ENCODE data around the gene SRA1. TPM values are rescaled to one million over a fixed set of nuclear protein-coding genes. Genes with fewer than 3 reads are reported as not detected.
A peak's percentile ranks its signal among the peaks of the same experiment; 100 is the strongest.

The SRA1 gene
- total and polyA plus RNA-seq, 2 of the 4 experiments (the other 2 are of a cell fraction), result 52.9 to 54.8 TPM

DNA sequence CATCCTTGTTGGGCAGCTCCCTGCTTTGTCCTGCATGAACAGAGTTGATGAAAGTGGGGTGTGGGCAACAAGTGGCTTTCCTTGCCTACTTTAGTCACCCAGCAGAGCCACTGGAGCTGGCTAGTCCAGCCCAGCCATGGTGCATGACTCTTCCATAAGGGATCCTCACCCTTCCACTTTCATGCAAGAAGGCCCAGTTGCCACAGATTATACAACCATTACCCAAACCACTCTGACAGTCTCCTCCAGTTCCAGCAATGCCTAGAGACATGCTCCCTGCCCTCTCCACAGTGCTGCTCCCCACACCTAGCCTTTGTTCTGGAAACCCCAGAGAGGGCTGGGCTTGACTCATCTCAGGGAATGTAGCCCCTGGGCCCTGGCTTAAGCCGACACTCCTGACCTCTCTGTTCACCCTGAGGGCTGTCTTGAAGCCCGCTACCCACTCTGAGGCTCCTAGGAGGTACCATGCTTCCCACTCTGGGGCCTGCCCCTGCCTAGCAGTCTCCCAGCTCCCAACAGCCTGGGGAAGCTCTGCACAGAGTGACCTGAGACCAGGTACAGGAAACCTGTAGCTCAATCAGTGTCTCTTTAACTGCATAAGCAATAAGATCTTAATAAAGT is 11.3 kb upstream of the SRA1 start:
- Histone ChIP-seq H3K9me1 (ENCODE audit: insufficient read depth, low read length) (peaks cover 17% of the 10 kb centered on the region), H3K4ac (ENCODE audit: low read depth, low read length) (no peak overlapping the region), H3K9me3 (ENCODE audit: control insufficient read depth, insufficient read depth, low read length) (no peaks in the 10 kb centered on the region), H3K56ac (ENCODE audit: extremely low read depth, insufficient read depth, low read length) (no peak overlapping the region), H4K91ac (ENCODE audit: insufficient read depth, low read depth, low read length) (no peak overlapping the region), H3K79me1 (ENCODE audit: low read depth in 1 of 2, low read length in 2 of 2) (peaks cover 23 to 44% of the 10 kb centered on the region in 2 experiments), H4K5ac (ENCODE audit: low read depth, low read length) (no peak overlapping the region), H3K4me1 (ENCODE audit: control insufficient read depth, insufficient read depth, low read length) (peaks cover 5% of the 10 kb centered on the region), H4K20me1 (ENCODE audit: insufficient read depth, low read length) (no peaks in the 10 kb centered on the region), H3K18ac (ENCODE audit: low read depth, low read length) (no peak overlapping the region), H4K8ac (ENCODE audit: low read depth in 2 of 2, low read length in 2 of 2) (no peak overlapping the region), H3K23ac (ENCODE audit: low read depth, low read length) (no peak overlapping the region), H3K4me2 (ENCODE audit: low read depth, low read length) (no peak overlapping the region), H2BK20ac (ENCODE audit: low read depth, low read length) (no peak overlapping the region), H2BK15ac (ENCODE audit: low read depth, low read length) (no peak overlapping the region), H2BK5ac (ENCODE audit: low read depth, low read length, poor library complexity, severe bottlenecking) (no peak overlapping the region), H2AK9ac (replicated peaks; ENCODE audit: low read depth, low read length, poor library complexity) (no peak overlapping the region), H3K27ac (ENCODE audit: insufficient read depth, low read length) (no peak overlapping the region), H2AFZ (replicated peaks; ENCODE audit: low read length, poor library complexity) (peak overlapping the region; percentile 46), H3K36me3 (ENCODE audit: control insufficient read depth, insufficient read depth, low read length) (peaks cover 25% of the 10 kb centered on the region), H2BK120ac (ENCODE audit: low read depth, low read length) (no peak overlapping the region), H3K27me3 (ENCODE audit: control insufficient read depth, insufficient read depth, low read length) (no peaks in the 10 kb centered on the region), H2AK5ac (ENCODE audit: low read depth, low read length) (no peak overlapping the region), H3K14ac (replicated peaks; ENCODE audit: low read depth, low read length) (no peak overlapping the region), H3K4me3 (ENCODE audit: insufficient read depth, low read depth, low read length) (no peak overlapping the region), H3K9ac (ENCODE audit: low read depth, low read length) (no peak overlapping the region)
- no TSS peak for BruUV-seq (replicated peaks)
- in situ Hi-C loops (cut with MboI; ENCODE audit: low sequenced_read_pairs) (no loop called here), intact Hi-C loops (cut with micrococcal nuclease) (no loop called here), dilution Hi-C loops (cut with HindIII; ENCODE audit: low sequenced_read_pairs, unreplicated experiment) (no loop called here)
- CTCF ChIA-PET, result no interaction called here
- DNase-seq (no peak), ATAC-seq (ENCODE audit: low read depth) (no peak)
- no peak for TF ChIP-seq CEBPB (IDR thresholded peaks at IDR 0.05; ENCODE audit: low read depth, low read length)
- TF ChIP-seq RAD21 (IDR thresholded peaks at IDR 0.05; ENCODE audit: low read length), result no peak
- no peak for TF ChIP-seq MXI1 (IDR thresholded peaks at IDR 0.05; ENCODE audit: borderline replicate concordance, low read depth, low read length)
- no peak for TF ChIP-seq CTCF (conservative IDR thresholded peaks at IDR 0.05; ENCODE audit: low read depth, low read length)
- no peak for TF ChIP-seq CHD1 (IDR thresholded peaks at IDR 0.05; ENCODE audit: low read depth, low read length)
- no peak for TF ChIP-seq FOS (IDR thresholded peaks at IDR 0.05; ENCODE audit: low read depth, low read length)
- no peak for TF ChIP-seq RFX5 (IDR thresholded peaks at IDR 0.05; ENCODE audit: low read depth, low read length)
- TF ChIP-seq SMC3 (IDR thresholded peaks at IDR 0.05; ENCODE audit: low read depth, low read length), result no peak
- TF ChIP-seq, protein P1, sequence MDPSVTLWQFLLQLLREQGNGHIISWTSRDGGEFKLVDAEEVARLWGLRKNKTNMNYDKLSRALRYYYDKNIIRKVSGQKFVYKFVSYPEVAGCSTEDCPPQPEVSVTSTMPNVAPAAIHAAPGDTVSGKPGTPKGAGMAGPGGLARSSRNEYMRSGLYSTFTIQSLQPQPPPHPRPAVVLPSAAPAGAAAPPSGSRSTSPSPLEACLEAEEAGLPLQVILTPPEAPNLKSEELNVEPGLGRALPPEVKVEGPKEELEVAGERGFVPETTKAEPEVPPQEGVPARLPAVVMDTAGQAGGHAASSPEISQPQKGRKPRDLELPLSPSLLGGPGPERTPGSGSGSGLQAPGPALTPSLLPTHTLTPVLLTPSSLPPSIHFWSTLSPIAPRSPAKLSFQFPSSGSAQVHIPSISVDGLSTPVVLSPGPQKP (IDR thresholded peaks at IDR 0.05; ENCODE audit: borderline replicate concordance, low read depth, low read length), result no peak
- no peak for TF ChIP-seq RCOR1 (IDR thresholded peaks at IDR 0.05; ENCODE audit: insufficient replicate concordance, low read length)
- no CpG with 5 or more reads among the region's 2 CpGs for WGBS, 2 experiments (ENCODE audit: extremely low coverage in 2 of 2, insufficient read length in 1 of 2)
- POLR2A ChIA-PET (ENCODE audit: unreplicated experiment), result no interaction called here

All from IMR-90 (cell line).